DND-41 (cell line): ENCODE measurements around the gene NOC2L.

Source experiments
- ATAC-seq: fragments of 200-7000 bp; cut with Tn5 transposase; 3 replicates; pipeline ENCODE4 v1.9.1; 2021; ENCODE audit warnings: low read depth; ENCODE audit not compliant: insufficient read depth
- DNase-seq: peaks from one replicate; pipeline ENCODE4 v3.0.0-alpha.2; 2020
- H2AFZ ChIP-seq: 2 replicates; pipeline ENCODE4 v1.6.0; 2012; ENCODE audit warnings: low read depth, low read length
- H3K27ac ChIP-seq: 2 replicates; pipeline ENCODE4 v1.5.1; 2012; ENCODE audit warnings: low read length, inconsistent platforms
- H3K27me3 ChIP-seq: fragments of 200-600 bp; sonication (generic); 2 replicates; pipeline ENCODE4 v1.6.0; 2012; ENCODE audit warnings: low read length, mild to moderate bottlenecking, inconsistent platforms; ENCODE audit not compliant: insufficient read depth, poor library complexity
- H3K36me3 ChIP-seq: 2 replicates; pipeline ENCODE4 v1.5.1; 2012; ENCODE audit warnings: low read length, inconsistent platforms; ENCODE audit not compliant: insufficient read depth
- H3K4me1 ChIP-seq: 2 replicates; pipeline ENCODE4 v1.5.1; 2012; ENCODE audit warnings: mild to moderate bottlenecking, low read length; ENCODE audit not compliant: insufficient read depth
- H3K4me2 ChIP-seq: 2 replicates; pipeline ENCODE4 v1.6.0; 2012; ENCODE audit warnings: mild to moderate bottlenecking, moderate library complexity, low read length, inconsistent platforms; ENCODE audit not compliant: insufficient read depth
- H3K4me3 ChIP-seq, 2 experiments: fragments of 200-600 bp in 1 of 2; shearing (Covaris generic) in 1 of 2; 2 replicates each; pipeline ENCODE4 v1.5.1; 2012 to 2016; ENCODE audit warnings: inconsistent platforms in 2 of 2, low read length in 2 of 2, mild to moderate bottlenecking in 2 of 2, low read depth in 1 of 2, moderate library complexity in 1 of 2
- H3K79me2 ChIP-seq: 2 replicates; pipeline ENCODE4 v1.6.0; 2012; ENCODE audit warnings: low read length, inconsistent platforms; ENCODE audit not compliant: insufficient read depth
- H3K9ac ChIP-seq: 2 replicates; pipeline ENCODE4 v1.6.0; 2012; ENCODE audit warnings: low read depth, mild to moderate bottlenecking, inconsistent platforms, low read length, moderate library complexity
- H3K9me3 ChIP-seq: 2 replicates; pipeline ENCODE4 v1.5.1; 2012; ENCODE audit warnings: low read length, moderate library complexity, mild to moderate bottlenecking, inconsistent platforms; ENCODE audit not compliant: insufficient read depth, severe bottlenecking
- H4K20me1 ChIP-seq: 2 replicates; pipeline ENCODE4 v1.6.0; 2012; ENCODE audit warnings: low read length; ENCODE audit not compliant: insufficient read depth
- CTCF ChIP-seq: IDR thresholded peaks from 2 replicates; pipeline ENCODE4 v1.5.1; 2012; ENCODE audit warnings: borderline replicate concordance, low read length, moderate library complexity, mild to moderate bottlenecking; ENCODE audit not compliant: poor library complexity, severe bottlenecking; ENCODE audit errors: extremely low read depth
- EZH2 ChIP-seq: IDR thresholded peaks from 3 replicates; pipeline ENCODE4 v1.6.1; 2012; ENCODE audit warnings: borderline replicate concordance, low read depth, mild to moderate bottlenecking, moderate library complexity, low read length, inconsistent platforms; ENCODE audit not compliant: severe bottlenecking

NOC2L gene

GRCh38 chr1:936348-937264 lies 22.4 kb downstream of the NOC2L start:
- peaks cover 17% of the 10 kb centered on the region for H3K4me1 ChIP-seq
- H3K27ac ChIP-seq = no peak overlapping the region
- peaks cover 1% of the 10 kb centered on the region for H3K9me3 ChIP-seq
- TF ChIP-seq EZH2 = no peak
- no peak for TF ChIP-seq CTCF
- H3K27me3 ChIP-seq = peaks cover 34% of the 10 kb centered on the region
- DNase-seq (no peak), ATAC-seq (no peak)
- H3K4me3 ChIP-seq = no peak overlapping the region
- no peak overlapping the region for H3K9ac ChIP-seq
- no peak overlapping the region for H2AFZ ChIP-seq
- no peaks in the 10 kb centered on the region for H3K79me2 ChIP-seq
- no peaks in the 10 kb centered on the region for H3K36me3 ChIP-seq
- H3K4me2 ChIP-seq = no peak overlapping the region
- H4K20me1 ChIP-seq = peaks cover 36% of the 10 kb centered on the region

- ATAC-seq (no peak), DNase-seq (no peak)
- peaks cover 13% of the 10 kb centered on the region for H3K4me1 ChIP-seq
- H3K79me2 ChIP-seq = no peaks in the 10 kb centered on the region
- TF ChIP-seq EZH2 = no peak
- TF ChIP-seq CTCF = no peak
- H3K9me3 ChIP-seq = peaks cover 1% of the 10 kb centered on the region
- H3K9ac ChIP-seq = no peak overlapping the region
- no peak overlapping the region for H3K4me3 ChIP-seq
- no peak overlapping the region for H3K4me2 ChIP-seq
- H2AFZ ChIP-seq = no peak overlapping the region
- H3K27me3 ChIP-seq = peaks cover 32% of the 10 kb centered on the region
- no peak overlapping the region for H3K27ac ChIP-seq
- peaks cover 34% of the 10 kb centered on the region for H4K20me1 ChIP-seq
- no peaks in the 10 kb centered on the region for H3K36me3 ChIP-seq
Observed at GRCh38 chr1:935751-936231, 23.3 kb downstream of the NOC2L start.

GRCh38 chr1:934991-935750 lies 23.9 kb downstream of the NOC2L start:
- Histone ChIP-seq H3K9me3 (no peaks in the 10 kb centered on the region), H3K4me3 (no peak overlapping the region), H3K4me2 (no peak overlapping the region), H3K36me3 (no peaks in the 10 kb centered on the region), H3K27me3 (peaks cover 26% of the 10 kb centered on the region), H2AFZ (no peak overlapping the region), H3K4me1 (peaks cover 6% of the 10 kb centered on the region), H4K20me1 (peaks cover 35% of the 10 kb centered on the region), H3K9ac (no peak overlapping the region), H3K79me2 (no peaks in the 10 kb centered on the region), H3K27ac (no peak overlapping the region)
- no peak for TF ChIP-seq EZH2
- no peak for TF ChIP-seq CTCF
- ATAC-seq = no peak
- no peak for DNase-seq
